PC-9 (cell line): ENCODE measurements around the gene SNAP47. TPM values are rescaled to one million over a fixed set of nuclear protein-coding genes. Genes with fewer than 3 reads are reported as not detected.

Experiments
- BruUV-seq: library from RNA; stranded (reverse); fragments of 400-500 nt; replicated peaks from 2 replicates; lab custom pipeline; 2021; lab: Mats Ljungman, UMichigan
- CTCF ChIA-PET: fragments of 300-600 bp; sonication (Branson Sonifier 250); formaldehyde crosslinking; loops from one replicate; lab custom pipeline; 2022; ENCODE audit warnings: antibody characterized with exemption; lab: Charles Lee
- POLR2A ChIA-PET: fragments of 300-600 bp; sonication (Branson Sonifier 250); formaldehyde crosslinking; loops from one replicate; lab custom pipeline; 2022; ENCODE audit warnings: antibody characterized with exemption; ENCODE audit not compliant: unreplicated experiment; lab: Charles Lee
- DNase-seq, 2 experiments: peaks; one replicate each; pipeline versions ENCODE4 v3.0.0 to v3.0.0-alpha.2; 2015 to 2022; ENCODE audit warnings: mixed read lengths in 1 of 2
- H2AFZ ChIP-seq: fragments of 200-600 bp; sonication (generic); 2 replicates; pipeline ENCODE4 v1.8.1; 2017; ENCODE audit warnings: antibody characterized with exemption
- H3F3A ChIP-seq: fragments of 200-600 bp; sonication (generic); 2 replicates; pipeline ENCODE4 v1.8.1; 2017; ENCODE audit warnings: antibody characterized with exemption, mild to moderate bottlenecking, low read depth; ENCODE audit not compliant: insufficient read depth
- H3K27ac ChIP-seq: fragments of 200-600 bp; sonication (generic); 2 replicates; pipeline ENCODE4 v1.6.1; 2016; ENCODE audit warnings: mixed run types
- H3K27me3 ChIP-seq: fragments of 200-600 bp; sonication (generic); 2 replicates; pipeline ENCODE4 v1.6.1; 2016; ENCODE audit warnings: low read depth, mixed run types; ENCODE audit not compliant: insufficient read depth
- H3K36me3 ChIP-seq: fragments of 200-600 bp; sonication (generic); 2 replicates; pipeline ENCODE4 v1.6.1; 2016; ENCODE audit warnings: low read depth, mixed run types
- H3K4me1 ChIP-seq: fragments of 200-600 bp; sonication (generic); replicated peaks from 2 replicates; pipeline ENCODE4 v1.6.1; 2016; ENCODE audit warnings: mixed run types; ENCODE audit not compliant: insufficient read depth
- H3K4me2 ChIP-seq: fragments of 200-600 bp; sonication (generic); 2 replicates; pipeline ENCODE4 v1.6.1; 2017; ENCODE audit warnings: mixed run types
- H3K4me3 ChIP-seq: fragments of 200-600 bp; sonication (generic); 2 replicates; pipeline ENCODE4 v1.6.1; 2016; ENCODE audit warnings: mixed run types
- H3K79me2 ChIP-seq: fragments of 200-600 bp; sonication (generic); 2 replicates; pipeline ENCODE4 v1.6.1; 2017; ENCODE audit warnings: low read depth, mixed run types
- H3K9me2 ChIP-seq: fragments of 200-600 bp; sonication (generic); 2 replicates; pipeline ENCODE4 v1.8.1; 2017; ENCODE audit warnings: mild to moderate bottlenecking; ENCODE audit not compliant: insufficient read depth
- H3K9me3 ChIP-seq: fragments of 200-600 bp; sonication (generic); 2 replicates; pipeline ENCODE4 v1.8.1; 2016; ENCODE audit warnings: low read depth; ENCODE audit not compliant: insufficient read depth
- H4K20me1 ChIP-seq: fragments of 200-600 bp; sonication (generic); 2 replicates; pipeline ENCODE4 v1.8.1; 2017; ENCODE audit not compliant: insufficient read depth
- EZH2 ChIP-seq: fragments of 200-600 bp; sonication (generic); IDR thresholded peaks from 2 replicates; pipeline ENCODE4 v1.8.0; 2017; ENCODE audit warnings: antibody characterized with exemption, low read depth
- intact Hi-C: fragments of 100-400 bp; cut with micrococcal nuclease; formaldehyde crosslinking; loops from one replicate; pipeline ENCODE4 v1.10.0; 2022; ENCODE audit not compliant: unreplicated experiment
- total RNA-seq: library from RNA; stranded (reverse); gene quantifications from 2 replicates; pipeline ENCODE4 v1.2.3, GENCODE V29; 2021
- TF ChIP-seq, protein P1 (sequence below): fragments of 200-600 bp; sonication (generic); conservative IDR thresholded peaks from 2 replicates; pipeline ENCODE4 v1.6.1; 2017; ENCODE audit warnings: mixed run types, antibody characterized with exemption, mild to moderate bottlenecking, moderate library complexity

SNAP47 gene
- total RNA-seq, 1 experiment from 2014 or later, result 70.2 TPM

DNA sequence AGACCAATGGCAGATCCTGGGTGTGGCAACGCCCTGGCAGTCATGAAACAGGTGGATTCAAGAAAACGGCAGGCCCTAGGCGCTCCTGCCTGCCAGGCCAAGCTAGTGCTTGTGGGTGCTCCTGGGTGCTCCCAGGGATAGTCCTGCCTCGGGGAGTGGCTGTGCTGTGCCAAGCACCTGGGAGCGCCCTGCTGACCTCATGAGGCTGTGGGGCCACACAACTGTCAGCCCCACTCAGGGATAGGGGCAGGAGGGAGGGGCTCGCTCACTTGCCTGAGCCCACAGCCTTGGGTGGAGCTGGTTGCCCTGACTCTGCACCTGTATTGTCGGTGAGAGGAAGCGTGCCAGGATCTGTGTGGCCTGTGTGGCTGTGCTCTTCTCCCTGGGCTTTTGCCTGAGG lies 9.4 kb downstream of the SNAP47 start:
- POLR2A ChIA-PET, result no interaction called here
- CTCF ChIA-PET, result interaction anchor here (0.7 to 0.9 kb wide), 2 partner anchors 201 to 470 kb away, joined by 3 to 4 read pairs; no protein-coding TSS in a partner anchor
- Histone ChIP-seq H3K27ac (no peak overlapping the region), H3K4me2 (no peak overlapping the region), H3K4me3 (no peak overlapping the region), H3K9me3 (no peaks in the 10 kb centered on the region), H2AFZ (no peak overlapping the region), H3K79me2 (peaks cover 16% of the 10 kb centered on the region; the same call in 1 of the 2 replicates), H4K20me1 (peaks cover 31% of the 10 kb centered on the region), H3K36me3 (no peaks in the 10 kb centered on the region), H3K4me1 (no peaks in the 10 kb centered on the region), H3K9me2 (no peaks in the 10 kb centered on the region), H3K27me3 (no peaks in the 10 kb centered on the region), H3F3A (no peaks in the 10 kb centered on the region; the same call in 1 of the 2 replicates)
- intact Hi-C loops, result no loop called here
- no peak for DNase-seq
- BruUV-seq, result no TSS peak
- TF ChIP-seq, protein P1, sequence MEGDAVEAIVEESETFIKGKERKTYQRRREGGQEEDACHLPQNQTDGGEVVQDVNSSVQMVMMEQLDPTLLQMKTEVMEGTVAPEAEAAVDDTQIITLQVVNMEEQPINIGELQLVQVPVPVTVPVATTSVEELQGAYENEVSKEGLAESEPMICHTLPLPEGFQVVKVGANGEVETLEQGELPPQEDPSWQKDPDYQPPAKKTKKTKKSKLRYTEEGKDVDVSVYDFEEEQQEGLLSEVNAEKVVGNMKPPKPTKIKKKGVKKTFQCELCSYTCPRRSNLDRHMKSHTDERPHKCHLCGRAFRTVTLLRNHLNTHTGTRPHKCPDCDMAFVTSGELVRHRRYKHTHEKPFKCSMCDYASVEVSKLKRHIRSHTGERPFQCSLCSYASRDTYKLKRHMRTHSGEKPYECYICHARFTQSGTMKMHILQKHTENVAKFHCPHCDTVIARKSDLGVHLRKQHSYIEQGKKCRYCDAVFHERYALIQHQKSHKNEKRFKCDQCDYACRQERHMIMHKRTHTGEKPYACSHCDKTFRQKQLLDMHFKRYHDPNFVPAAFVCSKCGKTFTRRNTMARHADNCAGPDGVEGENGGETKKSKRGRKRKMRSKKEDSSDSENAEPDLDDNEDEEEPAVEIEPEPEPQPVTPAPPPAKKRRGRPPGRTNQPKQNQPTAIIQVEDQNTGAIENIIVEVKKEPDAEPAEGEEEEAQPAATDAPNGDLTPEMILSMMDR, result no peak
- no peak for TF ChIP-seq EZH2

DNA sequence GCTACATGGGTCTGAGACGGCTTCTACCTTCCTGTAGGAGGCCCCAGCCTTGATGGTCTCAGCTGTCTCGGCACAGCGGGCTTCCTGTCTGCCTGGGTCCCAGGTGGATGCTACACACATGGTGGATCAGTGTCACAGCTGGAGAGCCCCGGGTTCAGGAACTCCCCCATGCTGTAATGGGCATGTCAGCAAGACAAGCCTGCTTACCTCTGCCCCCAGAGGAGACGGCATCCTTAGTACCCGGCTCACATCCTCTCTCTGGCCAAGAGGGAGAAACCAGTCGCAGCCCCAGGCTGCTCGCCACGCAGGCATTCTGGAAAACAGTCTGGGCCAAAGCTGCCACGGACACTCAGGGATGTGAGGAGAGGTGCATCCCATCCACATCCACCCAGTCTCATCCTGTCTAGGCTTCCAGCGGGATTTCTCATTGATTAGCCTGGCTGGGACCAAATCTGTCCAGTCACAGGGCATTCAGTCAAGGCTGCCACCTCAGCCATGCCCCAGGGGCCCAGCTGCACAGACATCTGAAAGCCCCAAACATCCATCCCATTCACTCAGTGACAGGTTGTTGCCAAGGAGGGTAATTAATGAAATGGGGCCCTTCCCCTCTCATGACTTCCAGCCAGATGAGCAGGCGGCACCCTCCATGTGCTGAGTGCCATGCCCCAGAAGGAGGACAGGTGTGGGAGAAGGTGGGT lies 10.5 kb downstream of the SNAP47 start:
- no peak overlapping the region for H2AFZ ChIP-seq
- TF ChIP-seq EZH2, result no peak
- TF ChIP-seq, protein P1, result no peak
- no peak overlapping the region for H3K27ac ChIP-seq
- H3K79me2 ChIP-seq, result peaks cover 7% of the 10 kb centered on the region; the same call in 1 of the 2 replicates
- no peaks in the 10 kb centered on the region for H3K9me3 ChIP-seq
- BruUV-seq, result no TSS peak
- POLR2A ChIA-PET, result no interaction called here
- no peak overlapping the region for H3K4me3 ChIP-seq
- intact Hi-C loops, result no loop called here
- CTCF ChIA-PET, result no interaction called here
- H3K27me3 ChIP-seq, result no peaks in the 10 kb centered on the region
- no peak for DNase-seq
- no peaks in the 10 kb centered on the region for H3K36me3 ChIP-seq
- H3F3A ChIP-seq, result no peaks in the 10 kb centered on the region; the same call in 1 of the 2 replicates
- H3K4me1 ChIP-seq, result no peaks in the 10 kb centered on the region
- peaks cover 31% of the 10 kb centered on the region for H4K20me1 ChIP-seq
- no peaks in the 10 kb centered on the region for H3K9me2 ChIP-seq
- no peak overlapping the region for H3K4me2 ChIP-seq

DNA sequence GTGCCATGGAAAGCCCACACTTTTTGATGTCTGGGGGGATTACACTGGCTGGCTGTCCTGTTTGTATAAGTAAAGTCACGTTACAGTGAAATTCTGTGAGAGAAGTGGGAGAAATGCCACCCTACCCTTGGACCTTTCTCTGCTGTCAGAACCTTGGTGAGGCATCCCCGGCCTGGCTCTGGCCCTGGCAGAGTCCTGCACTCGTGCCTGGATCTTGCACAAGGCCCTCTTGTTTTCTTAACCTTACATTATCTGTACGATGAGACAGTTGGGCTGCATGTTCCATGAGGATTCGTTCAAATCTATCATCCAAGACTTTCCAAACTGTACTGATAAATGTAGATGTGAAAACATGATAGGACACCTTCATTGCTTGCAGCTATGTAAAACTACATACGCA lies 11.4 kb downstream of the SNAP47 start:
- H3K4me3 ChIP-seq, result no peak overlapping the region
- H4K20me1 ChIP-seq, result peaks cover 36% of the 10 kb centered on the region
- no peaks in the 10 kb centered on the region for H3K9me2 ChIP-seq
- no peak overlapping the region for H3K4me2 ChIP-seq
- no peaks in the 10 kb centered on the region; the same call in 1 of the 2 replicates for H3F3A ChIP-seq
- H3K9me3 ChIP-seq, result no peaks in the 10 kb centered on the region
- no TSS peak for BruUV-seq
- no peak overlapping the region for H3K27ac ChIP-seq
- no peaks in the 10 kb centered on the region for H3K27me3 ChIP-seq
- DNase-seq, result no peak
- no peak overlapping the region for H2AFZ ChIP-seq
- H3K79me2 ChIP-seq, result peaks cover 3% of the 10 kb centered on the region; the same call in 1 of the 2 replicates
- no peak for TF ChIP-seq EZH2
- TF ChIP-seq, protein P1, result no peak
- H3K4me1 ChIP-seq, result no peaks in the 10 kb centered on the region
- intact Hi-C loops, result no loop called here
- ChIA-PET POLR2A (no interaction called here), CTCF (no interaction called here)
- no peaks in the 10 kb centered on the region for H3K36me3 ChIP-seq
